Stimulated activated CD4-positive, alpha-beta T cell treated with anti-CD3 and anti-CD28 coated beads, TNF-alpha, amount 100 ng/mL, for 24 hours (primary cell): ENCODE data around the gene PTPRN2.
"Not testable (repeated sequence)": the region's sequence is repeated elsewhere in the genome, so short reads cannot be mapped to it uniquely, and the experiment has no call there.

Experiments
- DNase-seq, 3 experiments: peaks; one replicate each; pipeline ENCODE4 v3.0.0-alpha.2; 2020; ENCODE audit warnings: low read depth in 3 of 3

The PTPRN2 gene

DNA sequence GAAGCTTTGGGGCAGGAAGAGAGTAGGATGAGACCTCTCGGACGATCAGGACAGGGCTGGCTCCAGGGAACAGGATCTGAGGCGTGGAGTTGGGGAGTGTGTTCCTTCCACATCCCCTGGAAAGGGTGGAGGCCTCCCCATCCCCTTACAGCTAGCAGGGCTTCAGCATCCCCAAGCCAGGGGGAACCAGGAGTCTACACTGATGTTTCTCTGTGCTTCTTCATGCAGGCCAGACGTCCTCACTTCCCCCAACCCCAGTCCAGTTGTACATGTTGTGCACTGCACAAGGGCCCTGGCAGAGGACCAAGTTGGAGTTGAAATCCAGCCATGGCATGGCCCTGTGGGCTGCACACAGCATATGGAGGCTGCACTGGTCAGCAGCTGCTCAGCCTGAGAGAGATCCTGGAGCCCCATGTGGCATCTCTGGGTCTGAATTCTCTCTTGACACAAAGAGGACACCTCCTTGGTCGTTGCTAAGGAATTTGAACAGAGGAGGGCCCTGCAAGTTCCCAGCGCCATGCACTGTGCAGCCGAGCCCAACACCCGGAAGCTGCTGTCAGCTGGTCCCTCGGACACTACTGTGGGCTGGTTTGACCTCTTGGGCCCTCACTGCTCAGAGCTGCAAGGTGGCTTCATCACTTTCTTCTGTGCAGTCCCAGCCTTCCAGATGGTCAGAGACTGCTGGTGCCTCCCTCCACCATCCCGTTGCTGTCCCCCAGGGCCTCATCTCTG lies 1069.7 kb downstream of the PTPRN2 start:
- DNase-seq, result no peak

DNA sequence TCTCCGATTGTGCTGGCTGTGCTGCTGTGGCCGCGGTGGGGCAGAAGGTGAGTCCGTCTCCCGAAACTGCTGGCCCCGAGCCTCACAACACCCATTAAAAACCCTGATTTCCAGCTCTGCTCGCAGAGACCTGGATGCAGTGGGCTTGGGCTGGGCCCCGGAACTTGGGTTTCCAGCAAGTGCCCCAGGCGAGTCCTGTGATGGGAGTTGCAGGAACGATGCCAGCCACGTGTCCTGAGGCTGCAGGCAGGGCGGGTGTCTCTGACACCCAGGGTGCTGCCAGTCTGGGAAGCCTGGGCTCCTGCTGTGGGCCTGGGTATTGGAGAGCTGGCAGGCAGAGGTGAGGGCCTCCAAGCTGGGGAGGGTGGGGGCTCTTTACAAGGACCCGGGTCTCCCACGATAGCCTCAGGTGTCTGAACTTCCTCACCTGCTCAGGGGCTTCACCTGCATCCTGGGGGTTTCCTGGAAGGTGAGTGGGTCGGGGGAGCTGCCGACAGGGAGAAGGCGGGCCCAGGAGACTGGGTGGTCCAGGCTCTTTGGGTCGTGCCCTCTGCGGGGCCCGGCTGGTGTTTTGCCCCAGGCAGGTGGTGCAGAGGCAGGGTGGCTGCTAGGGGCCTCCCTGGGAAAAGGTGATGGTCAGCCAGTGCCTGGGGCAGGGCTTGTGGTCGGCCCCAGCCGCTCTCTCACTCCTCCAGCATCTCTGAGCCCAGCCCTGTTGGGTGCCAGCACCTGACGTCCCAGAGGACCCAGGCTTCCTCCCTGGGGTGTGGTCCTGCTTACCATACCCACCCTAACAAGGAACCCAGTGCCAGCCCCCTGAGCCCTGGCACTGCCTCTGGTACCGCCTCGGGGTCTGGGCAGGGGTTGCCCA lies 1070.5 kb downstream of the PTPRN2 start:
- DNase-seq, result no peak

DNA sequence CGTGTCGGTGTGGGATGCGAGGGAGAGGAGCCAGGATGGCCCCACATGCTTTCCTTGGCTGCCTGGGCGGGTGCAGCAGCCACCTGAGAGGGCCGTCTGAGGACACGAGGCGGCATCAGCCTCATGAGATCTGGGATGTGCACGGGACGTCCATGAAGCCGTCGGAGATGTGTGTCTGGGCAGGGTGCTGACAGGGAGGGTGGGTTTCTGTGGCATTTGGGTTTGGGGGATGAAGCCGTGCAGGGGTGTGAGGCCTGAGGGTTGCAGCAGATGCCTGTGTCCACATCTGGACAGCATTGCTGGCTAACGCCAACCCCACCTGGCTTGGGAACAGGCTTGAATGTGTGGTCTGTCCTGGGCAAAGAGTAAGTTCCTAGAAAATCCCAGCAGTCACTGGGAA lies 1071.3 kb downstream of the PTPRN2 start:
- no peak for DNase-seq

- DNase-seq, result no peak
These were observed 1072.1 kb downstream of the PTPRN2 start for GRCh38 chr7:157515342-157516041.

- no peak for DNase-seq
These were observed 1072.9 kb downstream of the PTPRN2 start for GRCh38 chr7:157514746-157515145.

GRCh38 chr7:157514306-157514705 lies 1073.3 kb downstream of the PTPRN2 start:
- DNase-seq, result no peak

DNA sequence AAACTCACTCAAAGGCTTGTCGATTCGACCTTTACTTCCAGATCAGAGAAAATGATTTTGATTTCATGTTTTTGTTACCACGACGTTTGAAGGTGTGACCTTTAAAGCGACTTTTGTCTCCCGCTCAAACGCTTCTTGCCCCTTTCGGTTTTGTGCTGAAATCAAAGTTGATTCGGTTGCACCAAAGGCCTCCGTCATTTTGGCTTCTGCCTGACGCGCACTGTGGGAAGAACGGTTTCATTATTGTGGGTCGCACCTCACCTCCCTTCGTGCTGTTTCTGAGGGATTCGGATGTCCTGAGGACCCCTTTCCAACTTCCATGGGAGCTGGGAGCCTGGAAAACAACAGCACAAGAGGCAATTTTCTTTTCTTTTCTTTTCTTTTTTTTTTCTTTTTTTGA lies 1073.9 kb downstream of the PTPRN2 start:
- no peak for DNase-seq

DNA sequence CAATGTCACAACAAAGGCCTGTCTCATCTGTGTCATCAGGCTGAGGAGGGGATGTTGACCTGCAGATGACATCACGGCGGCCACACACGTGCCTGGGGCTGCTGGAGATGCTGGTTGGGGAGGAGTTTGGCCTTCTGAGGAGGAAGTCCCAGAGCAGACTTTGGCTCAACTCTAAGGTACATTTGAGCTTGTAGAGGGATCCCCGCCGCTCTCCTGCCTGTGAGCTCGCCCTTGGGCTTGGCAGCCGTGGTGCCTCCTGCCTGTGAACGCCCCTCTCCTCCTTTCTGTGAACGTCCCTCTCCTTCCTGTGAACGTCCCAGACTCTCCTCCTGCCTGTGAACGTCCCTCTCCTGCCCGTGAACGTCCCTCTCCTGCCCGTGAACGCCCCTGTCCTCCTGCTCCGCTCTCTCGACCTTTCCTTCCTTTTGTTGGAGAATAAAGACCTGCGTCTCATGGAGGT lies 1074.4 kb downstream of the PTPRN2 start:
- DNase-seq, result no peak

GRCh38 chr7:157509226-157509625 lies 1078.4 kb downstream of the PTPRN2 start:
- DNase-seq, result no peak

GRCh38 chr7:157508477-157508881 lies 1079.1 kb downstream of the PTPRN2 start:
- DNase-seq, result no peak

DNA sequence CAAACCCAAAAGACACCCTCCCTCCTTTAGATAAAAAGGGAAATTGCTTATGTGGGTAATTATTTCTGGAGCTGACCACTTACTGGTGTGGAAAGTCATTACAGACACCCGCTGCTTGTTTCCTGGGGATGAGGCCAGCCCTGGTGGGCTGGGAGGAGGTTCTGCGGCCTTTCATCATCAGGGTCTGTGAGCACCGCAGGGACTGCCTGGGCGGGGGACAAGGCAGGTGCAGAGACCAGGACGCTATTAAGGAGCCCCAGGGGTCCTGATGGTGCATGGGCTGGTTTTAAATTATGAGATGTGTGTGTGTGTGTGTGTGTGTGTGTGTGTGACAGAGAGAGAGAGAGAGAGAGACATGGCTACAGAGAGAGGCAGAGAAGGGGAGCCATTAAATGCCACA lies 1079.6 kb downstream of the PTPRN2 start:
- DNase-seq, result no peak

- no peak for DNase-seq
These were observed 1081.4 kb downstream of the PTPRN2 start for GRCh38 chr7:157506268-157506667.

DNA sequence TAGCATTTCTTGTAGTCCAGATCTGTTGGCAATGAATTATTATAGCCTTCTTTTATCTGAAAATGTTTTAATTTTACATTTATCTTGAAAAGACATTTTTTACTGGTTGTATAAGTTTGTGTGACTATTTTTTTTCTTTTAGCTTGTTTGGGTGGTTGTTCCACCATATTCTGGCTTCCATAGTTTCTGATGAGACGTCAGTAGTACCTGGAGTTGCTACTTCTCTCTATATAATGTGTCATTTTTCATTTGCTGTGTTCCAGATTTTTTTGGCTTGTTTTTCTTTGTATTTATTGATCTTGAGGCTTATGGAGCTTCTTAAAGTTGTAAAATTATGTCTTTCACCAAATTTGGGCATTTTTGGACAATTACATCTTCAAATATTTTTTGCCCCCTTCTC lies 1082.0 kb downstream of the PTPRN2 start:
- no peak for DNase-seq

GRCh38 chr7:157503229-157503628 lies 1084.4 kb downstream of the PTPRN2 start:
- DNase-seq, result no peak

DNA sequence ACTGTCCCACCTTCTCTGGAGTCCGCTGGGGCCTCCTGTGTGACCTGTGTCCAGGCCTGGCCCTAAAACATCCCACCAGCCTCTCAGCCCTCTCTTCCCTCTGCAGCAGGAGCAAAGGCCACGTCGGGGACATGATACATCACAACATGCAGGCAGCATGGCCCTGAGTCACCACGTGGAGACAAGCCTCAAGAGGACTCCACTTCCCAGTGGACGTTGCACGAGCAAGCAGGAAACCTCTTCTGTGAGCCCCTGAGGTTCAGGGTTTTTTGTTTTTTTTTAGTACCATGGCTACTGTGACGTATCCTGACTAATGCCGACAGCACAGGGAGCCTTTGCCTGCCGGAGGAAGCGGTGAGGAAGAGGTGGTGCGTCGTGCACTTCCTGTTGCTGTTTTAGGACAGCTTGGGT lies 1084.9 kb downstream of the PTPRN2 start:
- DNase-seq, result peak in 1 of 3 experiments; percentile 50

- DNase-seq, result peak in 1 of 3 experiments; percentile 35
These were observed 1086.0 kb downstream of the PTPRN2 start for GRCh38 chr7:157501581-157501980.

DNA sequence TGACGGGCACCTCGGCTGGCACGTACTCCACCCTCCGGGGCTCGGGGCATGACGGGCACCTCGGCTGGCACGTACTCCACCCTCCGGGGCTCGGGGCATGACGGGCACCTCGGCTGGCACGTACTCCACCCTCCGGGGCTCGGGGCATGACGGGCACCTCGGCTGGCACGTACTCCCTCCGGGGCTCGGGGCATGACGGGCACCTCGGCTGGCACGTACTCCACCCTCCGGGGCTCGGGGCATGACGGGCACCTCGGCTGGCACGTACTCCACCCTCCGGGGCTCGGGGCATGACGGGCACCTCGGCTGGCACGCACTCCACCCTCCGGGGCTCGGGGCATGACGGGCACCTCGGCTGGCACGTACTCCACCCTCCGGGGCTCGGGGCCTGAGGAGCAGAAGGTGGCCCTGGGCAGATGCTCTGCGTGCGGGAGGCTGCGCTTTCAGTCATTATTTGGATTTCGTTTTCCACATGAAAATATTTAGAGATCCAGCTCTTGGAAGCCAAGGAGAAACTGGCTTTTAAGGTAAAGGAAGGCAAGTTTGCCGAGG lies 1086.6 kb downstream of the PTPRN2 start:
- not testable (repeated sequence) for DNase-seq

DNA sequence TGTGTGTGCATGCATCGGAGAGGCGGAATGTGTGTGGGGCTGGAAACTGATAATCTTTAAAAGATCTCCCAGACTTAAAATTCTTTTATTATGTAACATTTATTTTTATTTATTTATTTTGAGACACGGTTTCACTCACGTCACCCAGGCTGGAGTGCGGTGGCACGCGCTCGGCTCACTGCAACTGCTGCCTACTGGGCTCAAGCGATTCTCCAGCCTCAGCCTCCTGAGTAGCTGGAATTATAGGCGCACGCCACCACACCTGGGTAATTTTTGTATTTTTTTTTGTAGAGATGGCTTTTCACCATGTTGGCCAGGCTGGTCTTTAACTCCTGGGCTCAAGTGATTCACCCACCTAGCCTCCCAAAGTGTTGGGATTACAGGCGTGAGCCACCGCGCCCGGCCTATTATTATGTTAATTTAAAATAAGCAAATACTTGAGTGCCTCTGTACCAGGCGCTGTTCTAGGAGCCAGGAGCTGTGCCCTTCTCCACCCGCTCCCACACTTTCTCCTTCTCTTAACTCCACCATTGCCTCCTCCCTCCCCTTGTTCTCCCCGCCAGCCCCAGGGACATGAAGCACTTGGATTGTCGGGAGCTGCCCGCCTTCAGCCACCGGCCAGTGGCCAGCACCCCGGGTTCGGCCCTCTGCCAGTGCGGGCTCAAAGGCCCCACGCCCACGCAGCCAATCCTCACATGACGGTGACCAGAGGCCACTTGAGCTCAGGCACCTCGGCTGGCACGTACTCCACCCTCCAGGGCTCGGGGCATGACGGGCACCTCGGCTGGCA lies 1087.3 kb downstream of the PTPRN2 start:
- no peak for DNase-seq

DNA sequence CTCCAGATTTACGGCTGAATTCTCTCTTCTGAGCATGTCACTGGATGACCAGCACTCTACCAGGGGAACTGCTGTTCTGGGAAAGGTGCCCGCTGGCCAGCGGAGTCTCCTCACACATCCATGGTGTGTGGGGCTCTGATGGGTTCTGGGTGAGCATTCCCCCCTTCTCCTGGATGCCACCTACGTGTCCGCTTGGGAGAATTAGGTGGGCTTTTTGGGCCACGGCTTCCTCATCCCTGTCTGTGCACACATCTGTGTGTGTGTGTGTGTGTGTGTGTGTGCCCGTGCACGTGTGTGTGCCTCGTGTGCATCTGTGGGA lies 1087.8 kb downstream of the PTPRN2 start:
- DNase-seq, result no peak

GRCh38 chr7:157499121-157499834 lies 1088.3 kb downstream of the PTPRN2 start:
- no peak for DNase-seq

DNA sequence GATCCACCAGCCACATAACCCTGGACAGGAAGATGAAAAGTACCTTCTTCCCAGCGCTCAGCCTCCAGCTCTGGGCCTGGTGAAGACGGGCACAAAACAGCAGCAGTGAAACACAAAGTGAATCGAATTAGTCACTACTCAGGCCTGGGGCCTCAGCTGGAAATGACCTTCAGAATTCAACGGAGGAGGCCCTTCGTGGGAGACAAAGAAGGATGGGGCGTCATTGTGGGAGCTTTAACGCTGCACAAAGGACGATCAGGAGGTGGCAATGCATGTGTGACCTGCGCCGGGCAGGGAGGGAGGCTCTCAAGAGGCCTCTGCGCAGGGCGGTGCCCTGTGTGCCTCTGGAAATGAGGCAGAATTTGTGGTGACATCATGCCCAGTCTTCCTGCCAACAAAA lies 1089.0 kb downstream of the PTPRN2 start:
- DNase-seq, result no peak
